HEK293T (cell line): ENCODE data around the gene SEZ6.

Source experiments
- CTCF ChIA-PET: fragments of 350-600 bp; formaldehyde crosslinking; extraction: SDS; loops from one replicate; lab custom pipeline; 2021; ENCODE audit warnings: antibody characterized with exemption, inconsistent platforms; lab: Yijun Ruan, JAX
- POLR2A ChIA-PET: fragments of 350-600 bp; formaldehyde crosslinking; extraction: SDS; loops from one replicate; lab custom pipeline; 2020; ENCODE audit warnings: antibody characterized with exemption, inconsistent platforms; lab: Yijun Ruan, JAX
- DNase-seq: peaks from one replicate; pipeline ENCODE4 v3.0.0; 2012; ENCODE audit warnings: mixed read lengths; ENCODE audit errors: extremely low spot score
- ARNT ChIP-seq: fragments of 450-650 bp; IDR thresholded peaks from 2 replicates; pipeline ENCODE4 v1.6.1; 2017; ENCODE audit warnings: mild to moderate bottlenecking
- BHLHE40 ChIP-seq: fragments of 450-650 bp; IDR thresholded peaks from 2 replicates; pipeline ENCODE4 v1.6.1; 2016; ENCODE audit warnings: mild to moderate bottlenecking, moderate library complexity, borderline replicate concordance
- CTBP1 ChIP-seq: fragments of 450-650 bp; IDR thresholded peaks from 2 replicates; pipeline ENCODE4 v1.6.1; 2016; ENCODE audit warnings: borderline replicate concordance
- ELF4 ChIP-seq: fragments of 450-650 bp; IDR thresholded peaks from 2 replicates; pipeline ENCODE4 v1.6.1; 2017; ENCODE audit warnings: antibody characterized with exemption
- FOXA1 ChIP-seq: fragments of 450-650 bp; IDR thresholded peaks from 2 replicates; pipeline ENCODE4 v1.6.1; 2016; ENCODE audit warnings: mild to moderate bottlenecking
- FOXK2 ChIP-seq: fragments of 450-650 bp; IDR thresholded peaks from 2 replicates; pipeline ENCODE4 v1.6.1; 2016; ENCODE audit warnings: mild to moderate bottlenecking
- FOXM1 ChIP-seq: fragments of 450-650 bp; IDR thresholded peaks from 2 replicates; pipeline ENCODE4 v1.6.1; 2017; ENCODE audit warnings: mild to moderate bottlenecking, borderline replicate concordance
- HDGF ChIP-seq: fragments of 450-650 bp; IDR thresholded peaks from 2 replicates; pipeline ENCODE4 v1.6.1; 2017; ENCODE audit warnings: antibody characterized with exemption, borderline replicate concordance
- L3MBTL2 ChIP-seq: fragments of 450-650 bp; conservative IDR thresholded peaks from 2 replicates; pipeline ENCODE4 v1.6.1; 2016; ENCODE audit warnings: mild to moderate bottlenecking
- LEF1 ChIP-seq: fragments of 450-650 bp; IDR thresholded peaks from 2 replicates; pipeline ENCODE4 v1.6.1; 2017; ENCODE audit warnings: mild to moderate bottlenecking, borderline replicate concordance
- NFRKB ChIP-seq: fragments of 450-650 bp; IDR thresholded peaks from 2 replicates; pipeline ENCODE4 v1.6.1; 2016; ENCODE audit warnings: mild to moderate bottlenecking, moderate library complexity
- PKNOX1 ChIP-seq: fragments of 450-650 bp; IDR thresholded peaks from 2 replicates; pipeline ENCODE4 v1.6.1; 2016
- SP1 ChIP-seq: fragments of 450-650 bp; IDR thresholded peaks from 2 replicates; pipeline ENCODE4 v1.6.1; 2017
- SUZ12 ChIP-seq: fragments of 450-650 bp; IDR thresholded peaks from 2 replicates; pipeline ENCODE4 v1.6.1; 2016; ENCODE audit warnings: mild to moderate bottlenecking
- TARDBP ChIP-seq: fragments of 450-650 bp; IDR thresholded peaks from 2 replicates; pipeline ENCODE4 v1.6.1; 2016
- ZNF384 ChIP-seq: fragments of 450-650 bp; IDR thresholded peaks from 2 replicates; pipeline ENCODE4 v1.6.1; 2016

Gene SEZ6

GRCh38 chr17:28969706-28970393 lies 36.0 kb downstream of the SEZ6 start:
- TF ChIP-seq BHLHE40, result no peak
- no peak for TF ChIP-seq PKNOX1
- TF ChIP-seq SUZ12, result no peak
- TF ChIP-seq LEF1, result no peak
- TF ChIP-seq TARDBP, result no peak
- TF ChIP-seq SP1, result no peak
- no peak for TF ChIP-seq NFRKB
- ChIA-PET CTCF (interaction anchor here (0.8 to 2.8 kb wide), 5 partner anchors 17 to 147 kb away, joined by 3 to 18 read pairs (median 10); no protein-coding TSS in a partner anchor), POLR2A (no interaction called here)
- no peak for DNase-seq

- no peak for DNase-seq
- POLR2A ChIA-PET, result interaction anchor here (1.2 kb wide), 1 partner anchor 148 kb away, joined by 7 read pairs; no protein-coding TSS in a partner anchor
- CTCF ChIA-PET, result interaction anchor here (2.6 to 2.8 kb wide), 3 partner anchors 16 to 148 kb away, joined by 10 to 18 read pairs (median 15); no protein-coding TSS in a partner anchor
- TF ChIP-seq NFRKB, result no peak
- no peak for TF ChIP-seq SUZ12
- no peak for TF ChIP-seq ELF4
- TF ChIP-seq HDGF, result no peak
- TF ChIP-seq L3MBTL2, result no peak
- no peak for TF ChIP-seq LEF1
- TF ChIP-seq TARDBP, result no peak
- no peak for TF ChIP-seq CTBP1
Observed at GRCh38 chr17:28968914-28969295, 36.9 kb downstream of the SEZ6 start.

- ChIA-PET CTCF (interaction anchor here (1.3 to 2.8 kb wide), 4 partner anchors 15 to 149 kb away, joined by 3 to 18 read pairs (median 12); no protein-coding TSS in a partner anchor), POLR2A (interaction anchor here (1.0 to 1.2 kb wide), 2 partner anchors 16 to 149 kb away, joined by 6 to 7 read pairs; no protein-coding TSS in a partner anchor)
- TF ChIP-seq CTBP1 (no peak), BHLHE40 (no peak), FOXK2 (no peak), FOXA1 (no peak), SP1 (no peak), ARNT (no peak), NFRKB (no peak)
- DNase-seq, result no peak
Observed at GRCh38 chr17:28968231-28968913, 37.5 kb downstream of the SEZ6 start.

- ChIA-PET CTCF (interaction anchor here (1.3 to 2.8 kb wide), 4 partner anchors 14 to 149 kb away, joined by 3 to 18 read pairs (median 12); no protein-coding TSS in a partner anchor), POLR2A (interaction anchor here (1.0 to 1.2 kb wide), 2 partner anchors 15 to 149 kb away, joined by 6 to 7 read pairs; no protein-coding TSS in a partner anchor)
- TF ChIP-seq ARNT (no peak), BHLHE40 (no peak), LEF1 (no peak), PKNOX1 (no peak), L3MBTL2 (no peak), NFRKB (no peak), SUZ12 (no peak), HDGF (no peak), FOXM1 (no peak), CTBP1 (no peak), ZNF384 (no peak), TARDBP (no peak), ELF4 (no peak), FOXA1 (no peak)
- DNase-seq, result no peak
Observed at GRCh38 chr17:28967221-28968135, 38.4 kb downstream of the SEZ6 start.

GRCh38 chr17:28963841-28964240 lies 42.0 kb downstream of the SEZ6 start:
- no peak for DNase-seq
- ChIA-PET POLR2A (interaction anchor here (0.9 to 2.4 kb wide), 3 partner anchors 12 to 148 kb away, joined by 3 to 10 read pairs (median 6); partner anchors contain the start of gene PHF12), CTCF (interaction anchor here (0.8 to 5.2 kb wide), 8 partner anchors 10 to 153 kb away, joined by 3 to 116 read pairs (median 10); partner anchors contain the start of gene PHF12)
- TF ChIP-seq NFRKB (no peak), L3MBTL2 (no peak), ZNF384 (no peak), BHLHE40 (no peak)

- no peak for DNase-seq
- ChIA-PET POLR2A (interaction anchor here (1.1 kb wide), 1 partner anchor 11 kb away, joined by 6 read pairs; the partner anchor contains the start of gene PHF12), CTCF (interaction anchor here (0.8 to 5.2 kb wide), 6 partner anchors 10 to 154 kb away, joined by 3 to 116 read pairs (median 32); partner anchors contain the start of gene PHF12)
- no peak for TF ChIP-seq BHLHE40
- TF ChIP-seq SP1, result no peak
- TF ChIP-seq ARNT, result no peak
- TF ChIP-seq ZNF384, result no peak
- no peak for TF ChIP-seq CTBP1
- no peak for TF ChIP-seq PKNOX1
- TF ChIP-seq TARDBP, result no peak
- TF ChIP-seq HDGF, result no peak
- no peak for TF ChIP-seq FOXA1
- TF ChIP-seq LEF1, result no peak
- no peak for TF ChIP-seq FOXM1
- no peak for TF ChIP-seq L3MBTL2
- TF ChIP-seq SUZ12, result no peak
- no peak for TF ChIP-seq NFRKB
- no peak for TF ChIP-seq ELF4
- TF ChIP-seq FOXK2, result no peak
Observed at GRCh38 chr17:28963055-28963611, 42.7 kb downstream of the SEZ6 start.
